NCI-H2171 (cell line): ENCODE data around the gene NAALADL2.
"Not testable (repeated sequence)": the region's sequence is repeated elsewhere in the genome, so short reads cannot be mapped to it uniquely, and the experiment has no call there.

Source experiments
- DNase-seq: peaks from one replicate; lab custom pipeline; 2025; lab: John Stamatoyannopoulos, UW

The NAALADL2 gene

GRCh38 chr3:175070946-175071345 is 211.8 kb downstream of the NAALADL2 start:
- DNase-seq = no peak

DNA sequence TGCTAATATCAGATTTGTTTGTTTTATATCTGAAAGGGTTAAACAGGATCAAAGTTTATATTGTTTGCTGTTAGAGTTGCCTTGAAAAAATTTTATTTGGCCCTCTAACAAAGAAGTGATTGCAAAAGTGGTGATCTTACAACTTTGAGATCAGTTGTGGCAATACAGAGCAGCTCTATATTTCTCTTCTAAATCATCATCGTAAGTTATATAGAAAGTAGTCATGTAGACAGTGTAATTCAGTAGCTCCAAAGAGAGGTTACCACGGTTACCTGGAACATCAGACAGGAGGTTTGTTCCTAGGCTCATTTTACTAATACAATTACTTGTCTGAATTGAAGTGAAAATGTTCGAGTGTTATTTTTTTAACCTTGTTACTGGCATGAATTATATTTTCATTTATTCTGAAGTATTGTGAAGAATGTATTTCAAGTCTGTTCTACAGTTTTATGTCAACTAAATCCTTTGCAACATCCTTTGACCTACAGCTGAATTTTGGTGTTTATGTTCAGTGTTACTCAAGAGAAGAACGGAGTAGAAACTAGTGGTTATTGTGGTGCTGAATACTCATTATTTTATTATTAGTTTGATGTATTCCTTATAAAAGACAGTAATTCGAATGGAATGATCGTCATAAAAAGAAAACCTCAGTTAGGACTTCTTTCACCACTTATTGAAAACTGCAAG is 214.2 kb downstream of the NAALADL2 start:
- DNase-seq = no peak

GRCh38 chr3:175075269-175075668 is 216.1 kb downstream of the NAALADL2 start:
- DNase-seq = no peak

DNA sequence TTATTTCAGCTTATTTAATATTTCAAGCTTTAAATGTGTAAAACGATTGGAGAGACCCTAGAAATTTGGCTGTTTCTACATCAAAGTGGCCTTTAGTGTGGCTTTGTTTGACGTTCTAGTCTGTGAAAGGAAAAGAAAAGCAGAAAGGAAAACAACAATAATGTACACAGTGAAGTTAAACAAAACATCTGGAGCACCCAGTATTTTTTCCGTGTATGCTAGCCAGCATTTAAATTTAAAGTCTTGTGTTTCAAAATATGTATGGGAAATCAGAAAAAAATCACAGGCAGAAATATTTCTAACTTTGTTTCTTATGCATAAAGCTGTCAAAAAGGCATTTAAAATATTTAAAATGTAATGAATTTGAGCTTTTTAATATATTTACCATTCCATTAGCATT is 218.1 kb downstream of the NAALADL2 start:
- no peak for DNase-seq

DNA sequence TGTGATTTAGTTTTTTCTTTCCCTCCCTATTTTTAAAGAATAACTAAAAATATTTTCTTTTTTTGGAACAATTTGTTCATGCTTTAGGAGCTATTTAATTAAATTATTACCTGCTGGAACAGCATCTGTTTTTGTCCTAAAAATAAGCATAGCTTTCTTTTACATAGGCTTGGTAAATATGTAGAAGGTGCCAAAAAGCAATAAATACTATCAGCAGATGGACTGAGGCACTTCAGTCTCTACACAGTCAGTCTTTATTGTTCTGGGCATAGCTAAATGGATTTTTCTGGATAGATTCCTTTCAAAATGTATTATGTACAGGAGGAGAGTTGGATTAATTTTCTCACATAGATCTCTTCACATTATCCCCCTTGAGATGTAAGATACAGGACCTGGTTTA is 223.5 kb downstream of the NAALADL2 start:
- DNase-seq = peak; percentile 61

- not testable (repeated sequence) for DNase-seq
Observed at GRCh38 chr3:175087128-175087527, 228.0 kb downstream of the NAALADL2 start.

GRCh38 chr3:175088766-175089380 is 229.7 kb downstream of the NAALADL2 start:
- no peak for DNase-seq

- DNase-seq = no peak
Observed at GRCh38 chr3:175091426-175092114, 232.4 kb downstream of the NAALADL2 start.

DNA sequence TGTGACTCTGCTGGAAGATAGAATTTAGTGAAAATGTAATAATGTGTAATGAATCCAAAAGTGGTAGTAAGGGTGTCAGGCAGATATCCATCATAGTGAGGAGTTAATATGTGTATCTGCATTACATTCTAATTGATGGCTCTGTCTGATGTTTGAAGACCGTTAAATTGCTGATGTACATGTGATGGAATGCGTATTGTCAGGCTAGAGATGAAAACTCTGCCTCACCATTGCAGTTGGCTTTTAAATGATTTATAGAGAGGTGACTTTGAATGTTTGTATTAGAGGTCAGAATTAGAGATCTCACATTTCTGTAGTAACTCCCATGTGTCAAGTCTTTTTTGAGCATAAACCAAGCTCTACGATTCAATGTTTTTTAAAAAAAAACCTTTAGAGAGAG is 234.6 kb downstream of the NAALADL2 start:
- no peak for DNase-seq

- no peak for DNase-seq
Observed at GRCh38 chr3:175094344-175094743, 235.2 kb downstream of the NAALADL2 start.

DNA sequence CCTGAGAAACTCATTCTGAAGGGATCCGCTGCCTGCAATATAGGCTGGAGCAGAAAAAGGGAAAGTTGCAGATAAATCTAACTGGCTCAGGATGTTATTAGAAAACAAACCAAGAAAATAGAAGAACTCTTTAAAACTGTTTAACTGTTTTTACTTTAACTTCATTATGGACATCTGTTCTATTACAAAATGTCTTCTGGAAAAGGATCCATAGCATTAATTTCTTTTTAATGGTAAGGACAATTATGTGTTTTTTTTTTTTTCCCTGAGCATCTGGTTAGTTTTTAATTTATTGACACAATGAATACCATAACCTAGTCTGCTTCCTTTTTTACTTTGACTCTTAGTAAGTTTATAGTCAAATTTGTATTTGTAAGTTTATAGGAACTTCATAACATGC is 239.5 kb downstream of the NAALADL2 start:
- no peak for DNase-seq

DNA sequence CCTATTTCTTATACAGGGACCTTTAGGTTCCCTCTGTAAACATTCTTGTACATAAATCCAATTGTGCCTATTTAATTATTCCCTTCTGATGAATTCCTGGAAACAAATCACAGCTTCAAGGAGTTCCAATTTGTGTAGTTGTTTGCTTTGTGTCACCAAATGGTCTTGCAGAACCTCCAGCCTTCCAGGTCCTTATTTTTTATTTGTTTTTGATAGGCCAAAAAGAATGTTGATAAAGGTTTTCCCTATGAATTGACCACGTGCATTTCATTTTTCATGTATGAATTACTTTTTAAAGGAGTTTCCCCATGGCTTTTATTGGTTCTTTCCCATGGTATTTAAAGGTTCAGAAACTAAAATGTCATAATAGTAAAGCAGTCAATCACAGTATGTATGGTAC is 243.0 kb downstream of the NAALADL2 start:
- no peak for DNase-seq

- no peak for DNase-seq
Observed at GRCh38 chr3:175103298-175103697, 244.2 kb downstream of the NAALADL2 start.

GRCh38 chr3:175105066-175105465 is 245.9 kb downstream of the NAALADL2 start:
- no peak for DNase-seq

- DNase-seq = no peak
Observed at GRCh38 chr3:175107231-175107630, 248.1 kb downstream of the NAALADL2 start.

GRCh38 chr3:175107995-175108394 is 248.9 kb downstream of the NAALADL2 start:
- DNase-seq = no peak

GRCh38 chr3:175108613-175109151 is 249.5 kb downstream of the NAALADL2 start:
- no peak for DNase-seq

GRCh38 chr3:175111036-175111435 is 251.9 kb downstream of the NAALADL2 start:
- DNase-seq = no peak

- no peak for DNase-seq
Observed at GRCh38 chr3:175118382-175118941, 259.3 kb downstream of the NAALADL2 start.

DNA sequence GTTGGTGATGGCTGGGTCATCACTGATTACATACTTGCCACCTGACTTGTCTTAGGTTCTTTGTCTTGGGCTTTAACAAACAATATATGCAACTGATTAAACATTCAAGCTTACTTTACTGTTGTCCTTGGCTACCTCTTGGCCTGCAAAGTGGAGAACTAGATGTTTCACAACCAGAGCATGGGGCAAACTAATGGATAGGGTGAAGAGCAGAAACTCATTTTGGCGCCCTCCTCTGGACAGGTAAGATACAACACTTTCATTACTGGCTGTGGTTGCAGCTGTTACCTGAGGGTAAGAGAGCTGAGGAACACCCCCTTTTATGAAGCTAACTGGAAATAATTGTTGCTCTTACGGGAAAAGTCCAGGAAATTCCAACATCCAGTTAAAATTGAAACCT is 262.1 kb downstream of the NAALADL2 start:
- DNase-seq = no peak

GRCh38 chr3:175127075-175127662 is 268.0 kb downstream of the NAALADL2 start:
- DNase-seq = no peak

DNA sequence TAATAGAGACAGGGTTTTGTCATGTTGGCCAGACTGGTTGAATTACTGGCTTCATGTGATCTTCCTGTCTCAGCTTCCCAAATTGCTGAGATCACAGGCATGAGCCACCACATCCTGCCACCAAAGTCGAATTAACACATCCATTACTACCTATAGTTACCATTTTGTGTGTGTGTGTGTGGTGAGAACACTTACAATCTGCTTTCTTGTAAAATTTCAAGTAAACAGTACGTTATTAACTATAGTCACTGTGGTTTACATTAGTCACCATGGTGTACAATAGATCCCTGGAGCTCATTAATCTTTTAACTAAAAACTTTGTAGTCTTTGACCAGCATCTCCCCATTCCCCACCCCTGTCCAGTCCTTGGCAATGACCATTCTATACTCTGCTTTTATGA is 270.0 kb downstream of the NAALADL2 start:
- DNase-seq = no peak
